Measurements from ENCODE around the gene NT5M. TPM values are rescaled to one million over a fixed set of nuclear protein-coding genes. Genes with fewer than 3 reads are reported as not detected.

NT5M gene
- polyA plus RNA-seq, 6 donors from 2014 or later: 0.19 to 3.2 (median 0.61) TPM; not detected in 1

- Mint-ChIP-seq H3K36me3 (no peaks in the 10 kb centered on the region), H3K27me3 (no peaks in the 10 kb centered on the region), H3K4me3 (no peak overlapping the region), H3K9me3 (no peaks in the 10 kb centered on the region), H3K27ac (no peak overlapping the region), H3K4me1 (no peaks in the 10 kb centered on the region)
- DNase-seq (no peak), ATAC-seq (ENCODE audit: low read depth in 2 of 2) (no peak)
These were observed 25.1 kb downstream of the NT5M start for GRCh38 chr17:17328251-17328650.

GRCh38 chr17:17341452-17341851 lies 38.3 kb downstream of the NT5M start:
- Mint-ChIP-seq H3K27ac (peak overlapping the region in 1 of 6 donors; percentile 53), H3K27me3 (no peaks in the 10 kb centered on the region), H3K36me3 (no peaks in the 10 kb centered on the region), H3K9me3 (no peaks in the 10 kb centered on the region), H3K4me1 (no peaks in the 10 kb centered on the region), H3K4me3 (no peak overlapping the region)
- no peak for ATAC-seq (ENCODE audit: low read depth in 2 of 2)
- DNase-seq: no peak

DNA sequence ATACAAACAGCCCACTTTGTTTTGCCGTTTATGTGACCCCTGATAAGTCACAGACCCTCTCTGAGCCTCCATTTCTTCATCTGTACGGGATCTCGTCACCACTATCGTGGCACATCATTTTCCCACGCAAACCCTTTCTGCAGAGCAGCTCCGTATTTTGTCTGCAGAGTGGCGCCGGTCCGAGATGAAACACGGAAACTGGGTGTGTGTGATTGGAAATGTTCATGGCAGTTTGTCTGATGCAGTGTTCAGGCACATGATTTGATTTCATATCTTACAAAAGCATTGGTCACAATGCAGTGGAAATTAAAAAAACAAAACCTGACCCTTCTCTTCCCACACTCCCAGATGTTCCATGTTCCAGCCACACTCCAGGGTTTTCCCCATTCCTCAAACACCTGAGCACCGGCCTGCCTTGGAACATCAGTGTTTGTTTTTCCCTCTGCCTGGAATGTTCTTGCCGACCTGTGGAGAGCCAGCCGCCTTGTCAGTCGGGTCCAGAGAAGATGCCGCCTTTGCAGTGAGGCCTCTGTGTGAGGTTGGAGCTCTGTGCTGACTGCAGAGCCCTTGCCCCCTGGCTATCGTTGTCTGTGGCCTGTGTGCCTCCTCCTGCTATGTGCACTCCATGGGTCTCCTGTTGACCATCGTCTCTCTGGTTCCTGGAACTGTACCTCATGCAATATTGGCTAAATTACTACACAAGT lies 39.2 kb downstream of the NT5M start:
- Mint-ChIP-seq H3K27ac (no peak overlapping the region), H3K9me3 (no peaks in the 10 kb centered on the region)

GRCh38 chr17:17343160-17343735 lies 40.1 kb downstream of the NT5M start:
- DNase-seq (no peak), ATAC-seq (ENCODE audit: low read depth in 2 of 2) (no peak)
- Mint-ChIP-seq H3K4me1 (no peaks in the 10 kb centered on the region), H3K27me3 (no peaks in the 10 kb centered on the region), H3K27ac (no peak overlapping the region), H3K36me3 (no peaks in the 10 kb centered on the region), H3K4me3 (no peak overlapping the region), H3K9me3 (no peaks in the 10 kb centered on the region)

More for the DNA sequence above, 39.2 kb downstream of the NT5M start:
- no peaks in the 10 kb centered on the region for H3K36me3 Mint-ChIP-seq
- no peaks in the 10 kb centered on the region for H3K27me3 Mint-ChIP-seq
- no peak overlapping the region for H3K4me3 Mint-ChIP-seq
- no peaks in the 10 kb centered on the region for H3K4me1 Mint-ChIP-seq
- ATAC-seq (ENCODE audit: low read depth in 2 of 2) (no peak), DNase-seq (no peak)

DNA sequence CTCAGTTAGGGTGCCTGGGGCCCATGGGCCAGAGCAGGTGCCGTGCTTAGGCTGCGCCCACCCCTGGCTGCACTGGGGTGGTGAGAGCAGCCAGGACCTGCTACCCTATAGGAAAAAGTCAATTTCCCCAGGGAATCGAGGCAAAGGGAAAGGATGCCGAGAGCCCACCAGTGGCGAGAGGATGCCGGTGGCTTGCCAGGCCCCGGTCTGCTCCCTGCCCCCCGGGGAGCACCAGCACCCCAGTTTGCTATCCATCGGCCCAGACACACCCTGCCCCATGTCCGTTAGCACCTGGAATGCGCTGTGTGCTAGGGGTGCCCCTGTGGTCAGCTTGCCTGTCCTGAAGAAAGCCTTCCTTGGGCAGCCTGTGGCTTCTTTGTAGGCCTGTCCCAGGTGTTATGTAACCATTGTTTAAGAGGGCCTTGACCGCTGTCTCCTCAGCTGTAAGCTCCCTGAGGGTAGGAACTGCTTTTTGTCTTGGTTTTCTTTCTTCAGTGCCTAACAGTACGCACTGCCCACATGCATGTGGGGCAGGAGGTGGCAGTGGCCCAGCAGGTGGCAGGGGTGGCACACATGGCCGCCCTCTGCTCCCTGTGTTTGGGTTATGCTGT lies 40.8 kb downstream of the NT5M start:
- Mint-ChIP-seq H3K36me3 (no peaks in the 10 kb centered on the region), H3K27ac (no peak overlapping the region), H3K27me3 (no peaks in the 10 kb centered on the region), H3K4me1 (no peaks in the 10 kb centered on the region), H3K9me3 (no peaks in the 10 kb centered on the region), H3K4me3 (no peak overlapping the region)
- no peak for ATAC-seq (ENCODE audit: low read depth in 2 of 2)
- no peak for DNase-seq

DNA sequence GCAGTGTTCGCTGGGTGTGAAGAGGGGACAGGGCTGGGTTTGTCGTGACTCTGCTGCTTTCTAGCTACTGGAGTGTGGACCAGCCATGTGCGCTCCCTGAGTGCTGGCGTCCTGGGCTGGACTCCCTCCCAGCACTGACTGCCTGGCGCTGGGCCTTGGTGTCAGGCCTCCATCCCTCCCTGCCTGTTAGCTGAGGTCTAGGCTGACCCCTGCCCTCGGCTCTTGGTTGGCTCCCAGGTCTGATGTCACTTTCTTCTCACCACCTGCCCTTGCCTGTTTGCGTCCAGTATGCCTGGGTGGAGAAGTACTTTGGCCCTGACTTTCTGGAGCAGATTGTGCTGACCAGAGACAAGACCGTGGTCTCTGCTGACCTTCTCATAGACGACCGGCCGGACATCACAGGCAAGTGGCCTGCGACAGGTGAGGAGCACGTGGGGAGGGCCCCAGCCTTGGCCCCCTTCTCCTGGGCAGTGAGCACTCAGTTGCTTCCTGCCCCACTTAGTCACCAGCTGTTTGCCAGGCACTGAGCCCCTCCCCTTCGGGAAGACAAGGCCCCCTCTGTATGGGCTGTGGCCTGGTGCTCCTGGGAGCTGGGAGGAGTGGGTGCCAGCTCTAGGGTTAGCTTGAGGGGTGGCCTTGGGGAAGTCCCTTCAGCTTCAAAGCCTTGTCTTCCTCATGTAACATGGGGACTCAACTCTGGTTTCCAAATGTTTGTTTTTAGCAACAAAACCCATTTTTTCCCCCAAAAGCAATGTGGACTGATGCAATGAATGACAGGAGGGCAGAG lies 41.5 kb downstream of the NT5M start:
- no peaks in the 10 kb centered on the region for H3K9me3 Mint-ChIP-seq
- no peaks in the 10 kb centered on the region for H3K36me3 Mint-ChIP-seq
- no peaks in the 10 kb centered on the region for H3K4me1 Mint-ChIP-seq
- no peaks in the 10 kb centered on the region for H3K27me3 Mint-ChIP-seq
- H3K27ac Mint-ChIP-seq: peak overlapping the region in 1 of 6 donors; percentile 25
- no peak for ATAC-seq (ENCODE audit: low read depth in 2 of 2)
- H3K4me3 Mint-ChIP-seq: no peak overlapping the region
- DNase-seq: no peak

- Mint-ChIP-seq H3K4me1 (no peaks in the 10 kb centered on the region), H3K27ac (peak overlapping the region in 1 of 6 donors; percentile 25), H3K4me3 (no peak overlapping the region), H3K36me3 (no peaks in the 10 kb centered on the region), H3K9me3 (no peaks in the 10 kb centered on the region), H3K27me3 (no peaks in the 10 kb centered on the region)
- ATAC-seq (ENCODE audit: low read depth in 2 of 2) (no peak), DNase-seq (no peak)
These were observed 42.1 kb downstream of the NT5M start for GRCh38 chr17:17345294-17345597.

DNA sequence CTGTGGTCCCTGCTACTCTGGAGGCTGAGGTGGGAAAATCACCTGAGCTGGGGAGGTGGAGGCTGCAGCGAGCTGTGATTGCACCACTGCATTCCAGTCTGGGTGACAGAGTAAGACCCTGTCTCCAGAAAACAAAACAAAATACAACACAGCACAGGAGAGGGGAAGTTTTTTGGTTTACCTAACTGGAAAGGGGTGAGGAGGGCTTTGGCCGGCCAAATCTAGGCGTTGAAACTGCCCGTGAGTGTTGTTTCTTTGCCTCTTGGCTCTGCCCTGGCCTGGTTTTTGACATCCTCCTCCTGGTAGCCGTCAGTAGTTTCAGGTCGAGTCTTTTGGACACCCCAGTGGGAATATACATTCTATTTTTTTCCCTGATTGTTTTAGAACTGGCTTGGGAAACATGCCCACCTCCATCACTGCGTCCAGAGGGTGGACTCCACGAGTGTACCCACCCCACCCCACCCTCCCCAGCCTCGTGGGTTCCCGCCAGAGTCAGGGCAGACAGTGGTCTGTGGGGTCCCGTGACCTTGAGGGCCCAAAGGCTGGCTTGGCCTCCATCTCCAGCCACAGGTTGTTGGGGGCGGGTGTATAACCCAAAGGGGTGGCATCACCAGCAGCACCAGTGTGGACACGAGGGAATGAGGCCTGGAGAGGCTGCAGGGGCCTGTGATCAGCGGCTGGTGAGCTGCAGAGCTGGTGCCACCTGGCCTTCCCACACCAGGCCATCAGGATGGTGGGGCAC lies 42.7 kb downstream of the NT5M start:
- Mint-ChIP-seq H3K4me1 (no peaks in the 10 kb centered on the region), H3K27ac (no peak overlapping the region), H3K27me3 (no peaks in the 10 kb centered on the region), H3K36me3 (no peaks in the 10 kb centered on the region), H3K4me3 (no peak overlapping the region), H3K9me3 (no peaks in the 10 kb centered on the region)
- DNase-seq: no peak
- no peak for ATAC-seq (ENCODE audit: low read depth in 2 of 2)

DNA sequence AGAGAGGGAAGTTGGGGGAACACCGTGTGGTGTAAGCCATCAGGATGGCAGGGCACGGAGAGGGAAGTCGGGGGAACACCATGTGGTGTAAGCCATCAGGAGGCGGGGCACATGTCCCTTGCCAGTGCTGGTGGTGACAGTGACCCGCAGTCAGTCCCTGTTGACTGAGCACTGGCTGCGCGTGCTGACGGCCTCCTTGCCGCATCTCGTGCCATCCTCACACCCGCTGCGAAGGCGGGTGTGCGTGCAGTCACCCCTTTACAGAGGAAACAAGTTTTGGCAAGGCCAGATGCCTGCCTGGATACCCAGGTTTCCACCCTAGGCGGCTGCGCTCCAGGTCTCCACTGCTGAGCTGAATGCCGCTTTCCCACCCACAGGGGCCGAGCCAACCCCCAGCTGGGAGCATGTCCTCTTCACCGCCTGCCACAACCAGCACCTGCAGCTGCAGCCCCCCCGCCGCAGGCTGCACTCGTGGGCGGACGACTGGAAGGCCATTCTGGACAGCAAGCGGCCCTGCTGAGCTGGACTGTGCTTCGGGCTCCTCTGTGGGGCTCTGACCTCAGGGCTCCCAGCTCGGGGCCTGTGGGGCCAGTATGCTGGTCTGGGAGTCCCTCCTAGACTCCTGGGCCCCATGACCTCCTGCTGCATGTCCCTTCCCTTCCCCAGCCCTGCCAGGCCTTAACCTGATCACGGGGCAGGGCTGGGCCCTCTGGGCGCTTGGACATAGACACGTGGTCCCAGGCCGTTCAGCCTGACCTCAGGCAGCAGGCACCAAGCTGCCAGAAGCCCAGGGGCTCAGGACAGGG lies 43.5 kb downstream of the NT5M start:
- H3K27me3 Mint-ChIP-seq: no peaks in the 10 kb centered on the region
- ATAC-seq (ENCODE audit: low read depth in 2 of 2) (no peak), DNase-seq (no peak)
- H3K4me3 Mint-ChIP-seq: no peak overlapping the region
- no peaks in the 10 kb centered on the region for H3K9me3 Mint-ChIP-seq
- no peaks in the 10 kb centered on the region for H3K36me3 Mint-ChIP-seq
- H3K4me1 Mint-ChIP-seq: no peaks in the 10 kb centered on the region
- H3K27ac Mint-ChIP-seq: no peak overlapping the region

DNA sequence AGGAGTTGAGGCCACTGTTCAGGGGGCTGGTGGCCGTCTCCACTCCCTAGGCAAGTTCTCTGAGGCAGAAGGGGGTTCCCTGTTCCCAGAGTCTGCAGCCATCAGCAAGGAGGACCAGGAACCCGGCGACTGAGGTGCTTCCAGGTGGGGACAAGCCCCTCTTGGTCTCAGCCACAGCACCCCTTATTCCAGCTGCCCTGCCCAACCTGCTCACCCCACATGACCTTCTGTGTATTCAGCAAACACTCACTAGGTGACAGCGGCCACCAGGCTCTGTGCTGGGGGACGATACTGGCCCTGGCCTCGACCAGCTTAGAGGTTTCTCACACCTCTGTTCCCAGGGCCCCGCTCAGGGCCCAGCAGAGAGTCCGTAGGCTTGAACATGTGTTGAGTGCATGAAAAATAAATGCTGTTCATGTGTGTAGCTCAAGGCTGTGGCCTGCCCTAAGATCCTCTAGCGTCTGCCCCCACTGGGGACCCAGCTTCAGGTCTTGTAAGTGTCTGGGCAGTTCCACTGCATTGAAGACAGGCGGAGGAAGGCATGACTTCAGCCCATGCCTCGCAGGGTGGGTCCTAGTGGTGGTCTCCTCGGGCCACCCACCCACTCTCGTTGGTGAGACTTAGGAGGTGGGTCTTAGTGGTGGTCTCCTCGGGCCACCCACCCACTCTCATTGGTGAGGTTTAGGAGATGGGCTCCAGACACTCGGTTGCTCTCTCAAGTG lies 44.2 kb downstream of the NT5M start:
- DNase-seq (no peak), ATAC-seq (ENCODE audit: low read depth in 2 of 2) (no peak)
- Mint-ChIP-seq H3K27ac (no peak overlapping the region), H3K36me3 (no peaks in the 10 kb centered on the region), H3K4me3 (no peak overlapping the region), H3K27me3 (no peaks in the 10 kb centered on the region), H3K4me1 (no peaks in the 10 kb centered on the region), H3K9me3 (no peaks in the 10 kb centered on the region)

DNA sequence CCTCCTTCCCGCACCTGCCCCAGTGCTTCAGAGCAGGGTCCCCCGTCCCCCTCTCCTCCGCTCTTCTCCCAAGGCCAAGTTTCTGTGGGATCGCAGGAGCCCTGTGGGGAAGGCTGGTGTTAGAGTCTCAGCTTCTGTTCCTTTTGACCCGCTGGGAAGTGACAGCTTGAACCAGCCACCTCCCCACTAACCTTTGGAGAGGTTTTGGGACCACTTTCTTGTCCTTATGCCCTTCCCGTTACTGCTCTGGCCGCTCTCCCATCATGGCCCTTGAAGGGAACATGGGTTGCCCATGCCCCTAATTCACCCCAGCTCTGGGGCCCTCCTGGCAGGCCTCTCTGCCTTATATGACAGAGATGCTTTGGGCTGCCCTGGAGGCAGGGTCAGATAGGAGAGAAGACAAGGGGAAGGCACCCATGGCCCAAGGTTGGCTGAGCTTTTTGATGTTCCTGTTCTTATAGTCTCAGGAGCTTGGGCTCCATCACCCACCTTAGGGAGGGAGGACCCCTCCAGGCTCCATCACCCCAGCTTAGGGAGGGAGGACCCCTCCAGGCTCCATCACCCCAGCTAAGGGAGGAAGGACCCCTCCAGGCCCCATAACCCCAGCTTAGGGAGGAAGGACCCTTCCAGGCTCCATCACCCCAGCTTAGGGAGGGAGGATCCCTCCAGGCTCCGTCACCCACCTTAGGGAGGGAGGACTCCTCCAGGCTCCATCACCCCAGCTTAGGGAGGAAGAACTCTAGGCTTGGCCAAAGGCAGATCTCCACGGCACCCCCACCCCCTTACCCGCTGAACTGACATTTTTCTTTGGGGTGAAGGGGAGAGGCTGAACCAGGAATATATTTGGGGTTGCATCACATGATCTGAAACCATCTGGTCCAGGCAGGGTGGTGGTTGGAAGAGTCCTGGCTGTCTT lies 45.0 kb downstream of the NT5M start:
- DNase-seq: no peak
- ATAC-seq (ENCODE audit: low read depth in 2 of 2): no peak
- H3K27ac Mint-ChIP-seq: no peak overlapping the region
- H3K4me3 Mint-ChIP-seq: no peak overlapping the region
- no peaks in the 10 kb centered on the region for H3K36me3 Mint-ChIP-seq
- no peaks in the 10 kb centered on the region for H3K27me3 Mint-ChIP-seq
- no peaks in the 10 kb centered on the region for H3K9me3 Mint-ChIP-seq
- H3K4me1 Mint-ChIP-seq: no peaks in the 10 kb centered on the region
